Breast epithelium (tissue), 4 donors: ENCODE measurements around the gene TACR2. TPM values are rescaled to one million over a fixed set of nuclear protein-coding genes. Genes with fewer than 3 reads are reported as not detected.

ENCODE experiments used
- DNase-seq, 2 donors: peaks; one replicate each; pipeline ENCODE4 v3.0.0-alpha.2; 2019; ENCODE audit warnings: low spot score in 2 of 2
- H3K27ac ChIP-seq, 2 donors: fragments of 200-600 bp; sonication (generic) in 1 of 2; one replicate each; pipeline ENCODE4 v1.5.1; 2016 to 2019; ENCODE audit warnings: mild to moderate bottlenecking in 1 of 2
- H3K27me3 ChIP-seq, 2 donors: fragments of 200-600 bp; sonication (generic) in 1 of 2; one replicate each; pipeline versions ENCODE4 v1.5.1 to v1.6.0; 2017 to 2019; ENCODE audit warnings: control low read depth in 1 of 2, mild to moderate bottlenecking in 1 of 2
- H3K36me3 ChIP-seq: fragments of 200-600 bp; one replicate; pipeline ENCODE4 v1.5.1; 2019
- H3K4me1 ChIP-seq, 2 donors: fragments of 200-600 bp; sonication (generic); one replicate each; pipeline ENCODE4 v1.5.1; 2016 to 2019; ENCODE audit warnings: control low read depth in 1 of 2
- H3K4me3 ChIP-seq, 3 donors: fragments of 200-600 bp; sonication (generic); 1 replicate in 2 of 3; 2 replicates in 1 of 3; pipeline ENCODE4 v1.5.1; 2016 to 2019; ENCODE audit warnings: mild to moderate bottlenecking in 3 of 3, moderate library complexity in 2 of 3
- H3K9me3 ChIP-seq, 2 donors: fragments of 200-600 bp; sonication (generic) in 1 of 2; one replicate each; pipeline ENCODE4 v1.5.1; 2016 to 2019; ENCODE audit warnings: control low read depth in 1 of 2
- CTCF ChIP-seq, 3 donors: fragments of 450-650 bp; IDR thresholded peaks; one replicate each; pipeline ENCODE4 v1.5.1; 2016 to 2017; ENCODE audit warnings: antibody characterized with exemption in 3 of 3, mild to moderate bottlenecking in 3 of 3, moderate library complexity in 3 of 3
- POLR2A ChIP-seq: fragments of 450-650 bp; IDR thresholded peaks from one replicate; pipeline ENCODE4 v1.6.1; 2016; ENCODE audit warnings: antibody characterized with exemption, mild to moderate bottlenecking, moderate library complexity
- POLR2AphosphoS5 ChIP-seq, 3 donors: sonication (generic); formaldehyde crosslinking; IDR thresholded peaks; one replicate each; pipeline ENCODE4 v1.6.1; 2017; ENCODE audit warnings: antibody characterized with exemption in 3 of 3
- intact Hi-C: fragments of 100-400 bp; cut with DNase I; formaldehyde crosslinking; loops from one replicate; pipeline ENCODE4 v1.15.1; 2023; ENCODE audit warnings: low total_unique reads
- total RNA-seq, 3 donors: library from RNA; depleted of rRNA; stranded (reverse); fragments of >200 nt; gene quantifications; one replicate each; pipeline ENCODE4 v1.1.0, GENCODE V29; 2016

Gene TACR2
- total RNA-seq, 3 donors from 2014 or later = 0.66 to 3.2 (median 0.73) TPM

- no peak for TF ChIP-seq POLR2A
- no peak for TF ChIP-seq POLR2AphosphoS5 (IDR thresholded peaks at IDR 0.05)
- no peak for TF ChIP-seq CTCF (IDR thresholded peaks at IDR 0.05)
- H3K4me3 ChIP-seq = no peak overlapping the region
- no peaks in the 10 kb centered on the region for H3K36me3 ChIP-seq
- H3K9me3 ChIP-seq = no peaks in the 10 kb centered on the region
- no peaks in the 10 kb centered on the region for H3K27me3 ChIP-seq
- DNase-seq = no peak
- no peak overlapping the region for H3K27ac ChIP-seq
- H3K4me1 ChIP-seq = no peaks in the 10 kb centered on the region
- intact Hi-C loops = no loop called here
Observed at GRCh38 chr10:69415049-69415448, 1.7 kb downstream of the TACR2 start.

- Histone ChIP-seq H3K27ac (no peak overlapping the region), H3K4me1 (no peaks in the 10 kb centered on the region), H3K9me3 (no peaks in the 10 kb centered on the region), H3K36me3 (no peaks in the 10 kb centered on the region), H3K27me3 (no peaks in the 10 kb centered on the region), H3K4me3 (no peak overlapping the region)
- intact Hi-C loops = no loop called here
- TF ChIP-seq POLR2A (no peak), CTCF (IDR thresholded peaks at IDR 0.05) (no peak), POLR2AphosphoS5 (IDR thresholded peaks at IDR 0.05) (no peak)
- no peak for DNase-seq
Observed at GRCh38 chr10:69414036-69415018, 2.4 kb downstream of the TACR2 start.

GRCh38 chr10:69413221-69413865, 3.4 kb downstream of the TACR2 start:
- intact Hi-C loops = no loop called here
- H3K27me3 ChIP-seq = no peaks in the 10 kb centered on the region
- no peak overlapping the region for H3K27ac ChIP-seq
- no peaks in the 10 kb centered on the region for H3K9me3 ChIP-seq
- H3K4me3 ChIP-seq = no peak overlapping the region
- DNase-seq = peak in 1 of 2 donors; percentile 53
- no peaks in the 10 kb centered on the region for H3K36me3 ChIP-seq
- peak in 2 of 3 donors; percentile 38 to 59 for TF ChIP-seq CTCF (IDR thresholded peaks at IDR 0.05)
- no peak for TF ChIP-seq POLR2AphosphoS5 (IDR thresholded peaks at IDR 0.05)
- TF ChIP-seq POLR2A = no peak
- no peaks in the 10 kb centered on the region for H3K4me1 ChIP-seq

GRCh38 chr10:69412232-69412790, 4.4 kb downstream of the TACR2 start:
- no peaks in the 10 kb centered on the region for H3K4me1 ChIP-seq

More at GRCh38 chr10:69412232-69412790, 4.4 kb downstream of the TACR2 start:
- H3K36me3 ChIP-seq = no peaks in the 10 kb centered on the region
- no peak for TF ChIP-seq POLR2AphosphoS5 (IDR thresholded peaks at IDR 0.05)
- no peak for TF ChIP-seq CTCF (IDR thresholded peaks at IDR 0.05)
- TF ChIP-seq POLR2A = no peak
- no peak overlapping the region for H3K4me3 ChIP-seq
- no peak for DNase-seq
- no peaks in the 10 kb centered on the region for H3K27me3 ChIP-seq
- no peaks in the 10 kb centered on the region for H3K9me3 ChIP-seq
- intact Hi-C loops = no loop called here
- H3K27ac ChIP-seq = no peak overlapping the region
